ENCODE data around the gene CYP2C19.
"Not testable (repeated sequence)": the region's sequence is repeated elsewhere in the genome, so short reads cannot be mapped to it uniquely, and the experiment has no call there.

The CYP2C19 gene

GRCh38 chr10:94780844-94781243 lies 18.4 kb downstream of the CYP2C19 start:
- Histone ChIP-seq H3K27me3 (replicated peaks; ENCODE audit: insufficient read depth, low read length) (no peaks in the 10 kb centered on the region), H3F3A (ENCODE audit: insufficient read depth, low read length) (no peaks in the 10 kb centered on the region), H3K9ac (ENCODE audit: low read length) (no peak overlapping the region), H3K79me2 (ENCODE audit: low read length) (no peaks in the 10 kb centered on the region), H3K9me3 (replicated peaks; ENCODE audit: insufficient read depth, low read length) (no peaks in the 10 kb centered on the region), H3K36me3 (replicated peaks; ENCODE audit: insufficient read depth, low read length) (no peaks in the 10 kb centered on the region), H3K9me2 (replicated peaks; ENCODE audit: insufficient read depth, low read length) (no peaks in the 10 kb centered on the region), H2AFZ (ENCODE audit: low read length) (no peak overlapping the region), H3K4me2 (ENCODE audit: low read depth, low read length) (no peak overlapping the region), H3K27ac (ENCODE audit: low read length) (no peak overlapping the region), H3K4me3 (ENCODE audit: low read length) (no peak overlapping the region), H4K20me1 (ENCODE audit: insufficient read depth, low read length) (no peaks in the 10 kb centered on the region), H3K4me1 (ENCODE audit: low read length) (no peaks in the 10 kb centered on the region)
- TF ChIP-seq EZH2phosphoT487 (IDR thresholded peaks at IDR 0.05; ENCODE audit: low read length) (no peak), EZH2 (optimal IDR thresholded peaks at IDR 0.05; ENCODE audit: low read depth, low read length) (no peak), CTCF (IDR thresholded peaks at IDR 0.05; ENCODE audit: low read length) (no peak)
- DNase-seq, result no peak

GRCh38 chr10:94784256-94784655 lies 21.8 kb downstream of the CYP2C19 start:
- no peak for DNase-seq
- Histone ChIP-seq H3K27ac (ENCODE audit: low read length) (no peak overlapping the region), H3F3A (ENCODE audit: insufficient read depth, low read length) (no peaks in the 10 kb centered on the region), H2AFZ (ENCODE audit: low read length) (no peak overlapping the region), H3K9me3 (replicated peaks; ENCODE audit: insufficient read depth, low read length) (no peaks in the 10 kb centered on the region), H3K4me3 (ENCODE audit: low read length) (no peak overlapping the region), H3K4me2 (ENCODE audit: low read depth, low read length) (no peak overlapping the region), H3K4me1 (ENCODE audit: low read length) (no peaks in the 10 kb centered on the region), H3K27me3 (replicated peaks; ENCODE audit: insufficient read depth, low read length) (no peaks in the 10 kb centered on the region), H3K36me3 (replicated peaks; ENCODE audit: insufficient read depth, low read length) (no peaks in the 10 kb centered on the region), H3K9ac (ENCODE audit: low read length) (no peak overlapping the region), H4K20me1 (ENCODE audit: insufficient read depth, low read length) (no peaks in the 10 kb centered on the region), H3K79me2 (ENCODE audit: low read length) (no peaks in the 10 kb centered on the region), H3K9me2 (replicated peaks; ENCODE audit: insufficient read depth, low read length) (no peaks in the 10 kb centered on the region)
- TF ChIP-seq CTCF (IDR thresholded peaks at IDR 0.05; ENCODE audit: low read length) (no peak), EZH2 (optimal IDR thresholded peaks at IDR 0.05; ENCODE audit: low read depth, low read length) (no peak), EZH2phosphoT487 (IDR thresholded peaks at IDR 0.05; ENCODE audit: low read length) (no peak)

- H4K20me1 ChIP-seq (ENCODE audit: insufficient read depth, low read length), result no peaks in the 10 kb centered on the region
- no peak overlapping the region for H3K27ac ChIP-seq (ENCODE audit: low read length)
- no peaks in the 10 kb centered on the region for H3K79me2 ChIP-seq (ENCODE audit: low read length)
- no peaks in the 10 kb centered on the region for H3K36me3 ChIP-seq (replicated peaks; ENCODE audit: insufficient read depth, low read length)
- no peaks in the 10 kb centered on the region for H3K9me2 ChIP-seq (replicated peaks; ENCODE audit: insufficient read depth, low read length)
- H3F3A ChIP-seq (ENCODE audit: insufficient read depth, low read length), result no peaks in the 10 kb centered on the region
- no peak for DNase-seq
- no peak overlapping the region for H3K4me3 ChIP-seq (ENCODE audit: low read length)
- no peak overlapping the region for H2AFZ ChIP-seq (ENCODE audit: low read length)
- H3K27me3 ChIP-seq (replicated peaks; ENCODE audit: insufficient read depth, low read length), result no peaks in the 10 kb centered on the region
- no peak overlapping the region for H3K4me2 ChIP-seq (ENCODE audit: low read depth, low read length)
- H3K9me3 ChIP-seq (replicated peaks; ENCODE audit: insufficient read depth, low read length), result no peaks in the 10 kb centered on the region
- TF ChIP-seq EZH2 (optimal IDR thresholded peaks at IDR 0.05; ENCODE audit: low read depth, low read length) (no peak), EZH2phosphoT487 (IDR thresholded peaks at IDR 0.05; ENCODE audit: low read length) (no peak), CTCF (IDR thresholded peaks at IDR 0.05; ENCODE audit: low read length) (no peak)
- no peak overlapping the region for H3K9ac ChIP-seq (ENCODE audit: low read length)
- H3K4me1 ChIP-seq (ENCODE audit: low read length), result no peaks in the 10 kb centered on the region
These were observed 22.7 kb downstream of the CYP2C19 start for GRCh38 chr10:94785211-94785610.

- not testable (repeated sequence) for H3F3A ChIP-seq (ENCODE audit: insufficient read depth, low read length); H3K9me3 ChIP-seq (replicated peaks; ENCODE audit: insufficient read depth, low read length); H3K9me2 ChIP-seq (replicated peaks; ENCODE audit: insufficient read depth, low read length)
These were observed 38.1 kb downstream of the CYP2C19 start for GRCh38 chr10:94800551-94800950.

More at GRCh38 chr10:94800551-94800950, 38.1 kb downstream of the CYP2C19 start:
- H3K79me2 ChIP-seq (ENCODE audit: low read length); H3K27me3 ChIP-seq (replicated peaks; ENCODE audit: insufficient read depth, low read length); H2AFZ ChIP-seq (ENCODE audit: low read length); H4K20me1 ChIP-seq (ENCODE audit: insufficient read depth, low read length); H3K4me1 ChIP-seq (ENCODE audit: low read length); DNase-seq; H3K9ac ChIP-seq (ENCODE audit: low read length); H3K4me2 ChIP-seq (ENCODE audit: low read depth, low read length); H3K36me3 ChIP-seq (replicated peaks; ENCODE audit: insufficient read depth, low read length); H3K27ac ChIP-seq (ENCODE audit: low read length); H3K4me3 ChIP-seq (ENCODE audit: low read length): not testable (repeated sequence)

Measured in MM.1S (cell line).